Suprapubic skin (tissue), 4 donors: Measurements from ENCODE around the gene SHQ1. TPM values are rescaled to one million over a fixed set of nuclear protein-coding genes. Genes with fewer than 3 reads are reported as not detected.

Source experiments
- DNase-seq, 2 donors: peaks; one replicate each; pipeline ENCODE4 v3.0.0-alpha.2; 2019; ENCODE audit warnings: low spot score in 2 of 2
- H3K27ac ChIP-seq: fragments of 200-600 bp; sonication (generic); one replicate; pipeline ENCODE4 v1.5.1; 2019
- H3K27me3 ChIP-seq: fragments of 200-600 bp; sonication (generic); one replicate; pipeline ENCODE4 v1.5.1; 2019
- H3K36me3 ChIP-seq: fragments of 200-600 bp; sonication (generic); one replicate; pipeline ENCODE4 v1.5.1; 2019
- H3K4me1 ChIP-seq: fragments of 200-600 bp; sonication (generic); one replicate; pipeline ENCODE4 v1.5.1; 2019
- H3K4me3 ChIP-seq: fragments of 200-600 bp; sonication (generic); one replicate; pipeline ENCODE4 v1.5.1; 2019; ENCODE audit warnings: mild to moderate bottlenecking
- H3K9me3 ChIP-seq: fragments of 200-600 bp; sonication (generic); one replicate; pipeline ENCODE4 v1.5.1; 2019
- CTCF ChIP-seq, 2 donors: fragments of 200-600 bp in 1 of 2; fragments of 450-650 bp in 1 of 2; sonication (generic) in 1 of 2; IDR thresholded peaks; one replicate each; pipeline ENCODE4 v1.5.1; 2016 to 2019; ENCODE audit warnings: antibody characterized with exemption in 2 of 2, mild to moderate bottlenecking in 1 of 2, moderate library complexity in 1 of 2
- EP300 ChIP-seq: sonication (generic); formaldehyde crosslinking; IDR thresholded peaks from one replicate; pipeline ENCODE4 v1.6.1; 2017; ENCODE audit warnings: antibody characterized with exemption
- POLR2A ChIP-seq, 2 donors: fragments of 450-650 bp; IDR thresholded peaks; one replicate each; pipeline ENCODE4 v1.6.1; 2017; ENCODE audit warnings: antibody characterized with exemption in 2 of 2, mild to moderate bottlenecking in 2 of 2, moderate library complexity in 2 of 2
- POLR2AphosphoS5 ChIP-seq, 3 donors: sonication (generic); formaldehyde crosslinking; IDR thresholded peaks; one replicate each; pipeline ENCODE4 v1.6.1; 2017; ENCODE audit warnings: antibody characterized with exemption in 3 of 3
- WGBS: methylation state at CpG from one replicate; pipeline ENCODE4 v1.1.5; 2018; 5-methylcytosine and 5-hydroxymethylcytosine counted together
- total RNA-seq, 4 donors: library from RNA; depleted of rRNA; stranded (reverse); fragments of >200 nt; gene quantifications; one replicate each; pipeline ENCODE4 v1.1.0, GENCODE V29; 2016

The SHQ1 gene
- total RNA-seq, 4 donors from 2014 or later = 8.7 to 26.1 (median 13.5) TPM

GRCh38 chr3:72800869-72801268 lies 47.4 kb downstream of the SHQ1 start:
- H3K4me1 ChIP-seq = no peaks in the 10 kb centered on the region
- no peaks in the 10 kb centered on the region for H3K27me3 ChIP-seq
- no peaks in the 10 kb centered on the region for H3K9me3 ChIP-seq
- no peak for DNase-seq
- TF ChIP-seq POLR2AphosphoS5 (IDR thresholded peaks at IDR 0.05) (no peak), POLR2A (IDR thresholded peaks at IDR 0.05) (no peak), EP300 (no peak), CTCF (IDR thresholded peaks at IDR 0.05) (no peak)
- H3K36me3 ChIP-seq = no peaks in the 10 kb centered on the region
- no peak overlapping the region for H3K4me3 ChIP-seq
- no peak overlapping the region for H3K27ac ChIP-seq

- H3K9me3 ChIP-seq = no peaks in the 10 kb centered on the region
- H3K27ac ChIP-seq = no peak overlapping the region
- no peak overlapping the region for H3K4me3 ChIP-seq
- TF ChIP-seq EP300 (no peak), POLR2AphosphoS5 (IDR thresholded peaks at IDR 0.05) (no peak), POLR2A (IDR thresholded peaks at IDR 0.05) (no peak), CTCF (IDR thresholded peaks at IDR 0.05) (no peak)
- no peaks in the 10 kb centered on the region for H3K4me1 ChIP-seq
- H3K36me3 ChIP-seq = no peaks in the 10 kb centered on the region
- no peak for DNase-seq
- 82% methylated on average over 3 of the region's 3 CpGs for WGBS
- no peaks in the 10 kb centered on the region for H3K27me3 ChIP-seq
Measured at GRCh38 chr3:72798552-72799195, 49.6 kb downstream of the SHQ1 start.

GRCh38 chr3:72797773-72798543 lies 50.3 kb downstream of the SHQ1 start:
- WGBS = 75% methylated on average over 12 of the region's 12 CpGs
- no peak for DNase-seq
- H3K27ac ChIP-seq = no peak overlapping the region
- H3K4me3 ChIP-seq = no peak overlapping the region
- no peaks in the 10 kb centered on the region for H3K36me3 ChIP-seq
- no peak for TF ChIP-seq POLR2AphosphoS5 (IDR thresholded peaks at IDR 0.05)
- no peaks in the 10 kb centered on the region for H3K9me3 ChIP-seq
- H3K4me1 ChIP-seq = no peaks in the 10 kb centered on the region
- no peaks in the 10 kb centered on the region for H3K27me3 ChIP-seq

GRCh38 chr3:72794079-72794478 lies 54.2 kb downstream of the SHQ1 start:
- Histone ChIP-seq H3K4me3 (no peak overlapping the region), H3K4me1 (no peaks in the 10 kb centered on the region), H3K9me3 (no peaks in the 10 kb centered on the region), H3K27ac (no peak overlapping the region), H3K27me3 (no peaks in the 10 kb centered on the region), H3K36me3 (peaks cover 12% of the 10 kb centered on the region)
- TF ChIP-seq EP300 (no peak), CTCF (IDR thresholded peaks at IDR 0.05) (no peak), POLR2AphosphoS5 (IDR thresholded peaks at IDR 0.05) (no peak), POLR2A (IDR thresholded peaks at IDR 0.05) (no peak)
- no peak for DNase-seq
- WGBS = 98% methylated on average over 3 of the region's 3 CpGs

- TF ChIP-seq EP300 = no peak
- TF ChIP-seq CTCF (IDR thresholded peaks at IDR 0.05) = no peak
- TF ChIP-seq POLR2AphosphoS5 (IDR thresholded peaks at IDR 0.05) = no peak
- TF ChIP-seq POLR2A (IDR thresholded peaks at IDR 0.05) = no peak
- WGBS = 60% methylated on average over 1 of the region's 1 CpG
- Histone ChIP-seq H3K4me1 (no peaks in the 10 kb centered on the region), H3K9me3 (no peaks in the 10 kb centered on the region), H3K27me3 (no peaks in the 10 kb centered on the region), H3K36me3 (peaks cover 15% of the 10 kb centered on the region), H3K4me3 (no peak overlapping the region), H3K27ac (no peak overlapping the region)
- no peak for DNase-seq
Measured at GRCh38 chr3:72791161-72791560, 57.1 kb downstream of the SHQ1 start.
